NT2/D1 (cell line): ENCODE results near the gene KY.

Experiments used
- DNase-seq: peaks from one replicate; pipeline ENCODE4 v3.0.0-alpha.2; 2011; ENCODE audit warnings: low read depth, low spot score
- H3K27me3 ChIP-seq: 2 replicates; pipeline ENCODE4 v1.6.0; 2011; ENCODE audit warnings: mild to moderate bottlenecking; ENCODE audit not compliant: insufficient read length, insufficient read depth
- H3K36me3 ChIP-seq: 2 replicates; pipeline ENCODE4 v1.6.1; 2011; ENCODE audit warnings: mild to moderate bottlenecking, low read length, mixed read lengths; ENCODE audit not compliant: insufficient read depth, insufficient read length
- H3K4me1 ChIP-seq: 2 replicates; pipeline ENCODE4 v1.5.1; 2011; ENCODE audit not compliant: insufficient read depth, insufficient read length
- H3K4me3 ChIP-seq: 2 replicates; pipeline ENCODE4 v1.5.1; 2011; ENCODE audit warnings: low read depth; ENCODE audit not compliant: insufficient read length
- H3K9ac ChIP-seq: 2 replicates; pipeline ENCODE4 v1.6.0; 2011; ENCODE audit warnings: low read depth; ENCODE audit not compliant: insufficient read length
- H3K9me3 ChIP-seq: 2 replicates; pipeline ENCODE4 v1.5.1; 2011; ENCODE audit warnings: mild to moderate bottlenecking, low read length; ENCODE audit not compliant: insufficient read depth
- SUZ12 ChIP-seq: IDR thresholded peaks from 2 replicates; pipeline ENCODE4 v1.6.1; 2011; ENCODE audit not compliant: insufficient read length, insufficient read depth; ENCODE audit errors: extremely low read depth
- YY1 ChIP-seq: IDR thresholded peaks from 2 replicates; pipeline ENCODE4 v1.6.1; 2011; ENCODE audit not compliant: insufficient read length, insufficient read depth
- ZNF274 ChIP-seq: IDR thresholded peaks from 2 replicates; pipeline ENCODE4 v1.6.1; 2011; ENCODE audit warnings: mild to moderate bottlenecking, low read depth, low read length

KY gene

GRCh38 chr3:134623615-134624245, 27.1 kb downstream of the KY start:
- H3K27me3 ChIP-seq, result no peaks in the 10 kb centered on the region
- H3K4me3 ChIP-seq, result no peak overlapping the region
- TF ChIP-seq YY1, result no peak
- no peak for TF ChIP-seq SUZ12
- no peak for TF ChIP-seq ZNF274
- no peaks in the 10 kb centered on the region for H3K36me3 ChIP-seq
- peaks cover 5% of the 10 kb centered on the region for H3K4me1 ChIP-seq
- DNase-seq, result no peak
- no peak overlapping the region for H3K9ac ChIP-seq
- H3K9me3 ChIP-seq, result no peaks in the 10 kb centered on the region

- Histone ChIP-seq H3K9me3 (no peaks in the 10 kb centered on the region), H3K4me3 (no peak overlapping the region), H3K27me3 (no peaks in the 10 kb centered on the region), H3K4me1 (peaks cover 11% of the 10 kb centered on the region), H3K36me3 (no peaks in the 10 kb centered on the region), H3K9ac (no peak overlapping the region)
- no peak for DNase-seq
- TF ChIP-seq ZNF274 (no peak), SUZ12 (no peak), YY1 (no peak)
Observed at GRCh38 chr3:134622806-134623365, 27.9 kb downstream of the KY start.

- Histone ChIP-seq H3K36me3 (no peaks in the 10 kb centered on the region), H3K9me3 (no peaks in the 10 kb centered on the region), H3K9ac (no peak overlapping the region), H3K27me3 (no peaks in the 10 kb centered on the region), H3K4me3 (no peak overlapping the region), H3K4me1 (peaks cover 13% of the 10 kb centered on the region)
- TF ChIP-seq YY1 (no peak), ZNF274 (no peak), SUZ12 (no peak)
- DNase-seq, result no peak
Observed at GRCh38 chr3:134621854-134622253, 29.0 kb downstream of the KY start.

GRCh38 chr3:134620476-134621115, 30.2 kb downstream of the KY start:
- DNase-seq, result no peak
- no peaks in the 10 kb centered on the region for H3K36me3 ChIP-seq
- H3K9ac ChIP-seq, result no peak overlapping the region
- no peaks in the 10 kb centered on the region for H3K27me3 ChIP-seq
- no peak overlapping the region for H3K4me3 ChIP-seq
- peaks cover 13% of the 10 kb centered on the region for H3K4me1 ChIP-seq
- H3K9me3 ChIP-seq, result no peaks in the 10 kb centered on the region
- TF ChIP-seq YY1 (no peak), ZNF274 (no peak), SUZ12 (no peak)

GRCh38 chr3:134619884-134620445, 30.9 kb downstream of the KY start:
- no peak overlapping the region for H3K4me3 ChIP-seq
- no peaks in the 10 kb centered on the region for H3K36me3 ChIP-seq
- no peak for TF ChIP-seq ZNF274
- no peak for TF ChIP-seq SUZ12
- TF ChIP-seq YY1, result no peak
- no peak overlapping the region for H3K9ac ChIP-seq
- no peaks in the 10 kb centered on the region for H3K9me3 ChIP-seq
- no peaks in the 10 kb centered on the region for H3K27me3 ChIP-seq
- no peak for DNase-seq
- peaks cover 13% of the 10 kb centered on the region for H3K4me1 ChIP-seq

- peaks cover 13% of the 10 kb centered on the region for H3K4me1 ChIP-seq
- no peaks in the 10 kb centered on the region for H3K36me3 ChIP-seq
- no peak overlapping the region for H3K9ac ChIP-seq
- DNase-seq, result no peak
- TF ChIP-seq SUZ12, result no peak
- no peak for TF ChIP-seq YY1
- no peak for TF ChIP-seq ZNF274
- no peak overlapping the region for H3K4me3 ChIP-seq
- no peaks in the 10 kb centered on the region for H3K27me3 ChIP-seq
- no peaks in the 10 kb centered on the region for H3K9me3 ChIP-seq
Observed at GRCh38 chr3:134619301-134619615, 31.6 kb downstream of the KY start.

GRCh38 chr3:134618478-134619300, 32.1 kb downstream of the KY start:
- Histone ChIP-seq H3K4me3 (no peak overlapping the region), H3K4me1 (peaks cover 13% of the 10 kb centered on the region), H3K9ac (no peak overlapping the region), H3K9me3 (no peaks in the 10 kb centered on the region), H3K27me3 (no peaks in the 10 kb centered on the region), H3K36me3 (no peaks in the 10 kb centered on the region)
- DNase-seq, result no peak
- TF ChIP-seq SUZ12 (no peak), ZNF274 (no peak), YY1 (no peak)
